Choroid plexus epithelial cell (primary cell): ENCODE results near the gene PFKP.

Experiments used
- DNase-seq: peaks from one replicate; pipeline ENCODE4 v3.0.0-alpha.2; 2010; ENCODE audit warnings: low read depth
- H3K4me3 ChIP-seq: 2 replicates; pipeline ENCODE4 v1.5.1; 2011; ENCODE audit warnings: low read depth, mild to moderate bottlenecking, control low read depth, low read length, moderate library complexity
- TF ChIP-seq, protein P1 (sequence below): conservative IDR thresholded peaks from 2 replicates; pipeline ENCODE4 v1.5.1; 2011; ENCODE audit warnings: low read depth, mild to moderate bottlenecking, control low read depth, inconsistent platforms, low read length, moderate library complexity

Gene PFKP

DNA sequence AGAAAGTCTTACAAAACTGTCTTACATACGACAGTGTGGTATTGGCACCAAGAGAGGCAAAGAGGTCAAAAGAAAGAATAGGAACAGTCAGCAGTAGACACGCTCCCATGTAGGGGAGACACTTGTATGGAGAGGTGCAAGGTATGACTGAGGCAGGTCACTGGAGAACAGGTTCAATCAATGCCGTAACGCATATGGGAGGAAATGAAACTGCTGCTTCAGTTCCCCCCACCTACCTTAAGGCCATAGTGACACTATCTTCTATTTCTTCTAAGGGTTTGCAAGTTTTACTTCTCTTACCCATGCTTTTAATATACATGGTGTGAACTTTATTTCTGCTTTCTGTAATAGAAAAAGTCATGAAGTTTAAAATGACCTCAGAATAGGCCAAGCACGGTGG lies 110.7 kb downstream of the PFKP start:
- DNase-seq: no peak
- H3K4me3 ChIP-seq: no peak overlapping the region
- TF ChIP-seq, protein P1, sequence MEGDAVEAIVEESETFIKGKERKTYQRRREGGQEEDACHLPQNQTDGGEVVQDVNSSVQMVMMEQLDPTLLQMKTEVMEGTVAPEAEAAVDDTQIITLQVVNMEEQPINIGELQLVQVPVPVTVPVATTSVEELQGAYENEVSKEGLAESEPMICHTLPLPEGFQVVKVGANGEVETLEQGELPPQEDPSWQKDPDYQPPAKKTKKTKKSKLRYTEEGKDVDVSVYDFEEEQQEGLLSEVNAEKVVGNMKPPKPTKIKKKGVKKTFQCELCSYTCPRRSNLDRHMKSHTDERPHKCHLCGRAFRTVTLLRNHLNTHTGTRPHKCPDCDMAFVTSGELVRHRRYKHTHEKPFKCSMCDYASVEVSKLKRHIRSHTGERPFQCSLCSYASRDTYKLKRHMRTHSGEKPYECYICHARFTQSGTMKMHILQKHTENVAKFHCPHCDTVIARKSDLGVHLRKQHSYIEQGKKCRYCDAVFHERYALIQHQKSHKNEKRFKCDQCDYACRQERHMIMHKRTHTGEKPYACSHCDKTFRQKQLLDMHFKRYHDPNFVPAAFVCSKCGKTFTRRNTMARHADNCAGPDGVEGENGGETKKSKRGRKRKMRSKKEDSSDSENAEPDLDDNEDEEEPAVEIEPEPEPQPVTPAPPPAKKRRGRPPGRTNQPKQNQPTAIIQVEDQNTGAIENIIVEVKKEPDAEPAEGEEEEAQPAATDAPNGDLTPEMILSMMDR: no peak

DNA sequence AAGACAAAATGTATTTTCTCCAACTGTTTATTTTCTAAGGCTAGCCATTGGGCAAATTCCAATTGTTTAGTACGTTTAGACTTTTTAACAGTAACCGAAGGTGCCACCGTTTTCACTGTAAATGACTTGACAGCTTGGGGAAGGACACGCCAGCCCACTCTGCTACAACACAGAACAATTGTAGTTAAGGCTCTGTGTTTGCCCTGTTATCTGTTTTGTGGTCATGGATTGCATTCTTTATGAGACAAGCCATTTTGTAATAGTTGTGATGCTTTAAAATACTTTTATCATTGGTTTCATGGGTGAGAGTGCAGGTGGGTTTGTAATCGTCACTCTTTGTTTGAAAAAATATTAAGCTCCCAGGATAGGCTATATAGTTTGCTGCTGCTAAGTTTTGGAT lies 111.8 kb downstream of the PFKP start:
- TF ChIP-seq, protein P1: no peak

DNA sequence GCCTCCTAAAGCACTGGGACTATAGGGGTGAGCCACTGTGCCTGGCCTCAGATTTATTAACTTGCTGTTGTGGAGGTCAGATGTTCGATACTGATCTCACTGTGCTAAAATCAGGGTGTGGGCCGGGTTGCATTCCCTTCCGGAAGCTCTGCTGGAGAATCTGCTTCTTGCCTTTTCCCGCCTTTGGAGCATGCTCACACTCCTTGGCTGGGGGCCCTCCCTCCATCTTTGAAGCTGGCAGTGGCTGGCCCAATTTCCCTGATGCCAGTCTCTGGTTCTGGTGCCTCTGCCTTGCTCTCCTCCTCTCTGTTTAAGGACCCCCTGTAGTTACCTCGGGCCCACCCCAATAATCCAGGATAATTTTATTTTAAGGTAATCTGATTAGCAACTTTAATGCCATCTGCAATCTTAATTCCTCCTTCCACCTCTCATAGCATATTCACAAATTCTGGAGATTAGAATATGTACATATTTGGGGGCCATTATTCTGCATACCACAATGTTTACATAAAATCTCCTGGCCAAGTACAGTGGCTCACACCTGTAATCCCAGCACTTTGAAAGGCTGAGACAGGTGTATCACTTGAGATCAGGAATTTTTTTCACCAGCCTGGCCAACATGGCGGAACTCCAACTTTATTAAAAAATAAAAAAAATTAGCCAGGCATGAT lies 113.1 kb downstream of the PFKP start:
- no peak overlapping the region for H3K4me3 ChIP-seq
- TF ChIP-seq, protein P1: no peak
- DNase-seq: no peak

More for the DNA sequence above, 111.8 kb downstream of the PFKP start:
- no peak for DNase-seq
- H3K4me3 ChIP-seq: no peak overlapping the region

DNA sequence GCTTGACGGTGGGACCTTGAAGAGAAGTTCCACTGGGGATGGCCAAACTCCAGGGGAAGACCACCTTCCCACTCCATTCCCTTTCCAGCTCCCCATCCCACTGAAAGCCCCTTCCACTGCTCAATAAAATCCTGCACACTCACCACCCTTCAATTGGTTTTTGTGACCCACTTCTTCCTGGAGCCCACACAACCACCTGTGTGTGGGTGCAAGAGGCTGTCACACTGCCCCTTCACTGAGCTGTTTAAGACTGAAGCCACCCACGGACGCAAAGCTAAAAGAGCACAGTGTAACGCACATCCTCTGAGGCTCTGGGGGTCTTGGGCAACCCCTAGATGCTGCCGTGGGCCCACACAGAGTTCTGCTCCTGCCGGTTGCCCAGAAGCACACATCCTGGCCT lies 118.0 kb downstream of the PFKP start:
- DNase-seq: no peak
- TF ChIP-seq, protein P1: no peak
- no peak overlapping the region for H3K4me3 ChIP-seq

DNA sequence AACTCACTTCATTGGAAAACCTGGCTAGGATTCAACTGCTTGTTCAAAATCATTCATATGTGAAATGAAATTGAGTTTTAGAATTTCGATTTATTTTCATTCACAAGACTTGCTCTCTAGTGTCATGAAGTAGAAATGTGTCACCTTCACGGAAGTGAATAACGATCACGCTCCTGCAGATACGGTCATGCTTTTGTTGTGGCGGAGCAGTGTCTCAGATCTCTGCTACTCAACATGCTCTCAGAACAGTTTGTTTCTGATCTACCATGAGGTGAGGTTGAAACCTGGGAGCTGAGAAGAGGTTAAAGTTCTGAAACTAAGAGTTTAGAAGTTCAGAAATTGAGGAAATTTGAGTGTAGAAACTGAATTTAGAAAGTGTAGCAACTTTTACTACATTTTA lies 119.0 kb downstream of the PFKP start:
- TF ChIP-seq, protein P1: no peak
- H3K4me3 ChIP-seq: no peak overlapping the region
- DNase-seq: no peak
